NCI-H1105 treated with DMSO at 0.1 percent for 48 hours (cell line): ENCODE measurements around the gene DGAT2.
"Not testable (repeated sequence)": the region's sequence is repeated elsewhere in the genome, so short reads cannot be mapped to it uniquely, and the experiment has no call there.

Source experiments
- DNase-seq: peaks from one replicate; lab custom pipeline; 2025; lab: John Stamatoyannopoulos, UW

DGAT2 gene

DNA sequence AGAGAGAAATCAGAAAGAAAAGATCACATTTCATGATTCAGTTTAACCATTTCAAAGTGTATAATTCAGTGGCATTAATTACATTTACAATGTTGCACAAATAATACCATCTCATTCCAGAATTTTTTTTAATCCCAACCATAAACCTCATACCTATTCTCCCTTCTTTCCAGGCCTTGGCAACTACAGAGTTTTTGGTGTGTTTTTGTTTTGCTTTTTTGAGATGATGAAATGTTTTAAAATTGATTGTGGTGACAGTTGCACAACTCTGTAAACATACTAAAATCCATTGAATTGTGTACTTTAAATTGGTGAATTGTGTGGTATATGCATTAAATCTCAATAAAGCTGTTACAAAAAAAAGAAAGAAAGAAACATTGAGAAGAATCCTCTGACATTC is 13.6 kb upstream of the DGAT2 start:
- DNase-seq = not testable (repeated sequence)

DNA sequence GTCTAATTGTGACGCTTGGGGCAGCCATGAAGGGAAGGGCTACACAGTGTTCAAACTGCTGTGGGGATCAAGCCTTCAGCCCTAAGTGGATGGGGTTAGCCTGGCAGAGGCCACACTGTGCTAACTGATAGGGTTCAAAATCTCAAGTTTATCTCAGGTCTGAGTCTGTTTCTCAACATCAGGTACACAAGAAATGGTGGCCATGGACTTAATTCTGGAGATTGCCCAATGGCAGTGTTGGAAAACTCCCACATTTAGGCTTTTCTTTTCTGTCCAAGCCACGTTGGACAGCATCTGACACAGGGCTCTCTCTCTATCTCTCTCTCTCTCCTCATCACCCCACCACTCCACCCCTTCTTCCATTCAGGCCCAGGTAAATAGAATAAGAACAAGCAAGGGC is 10.9 kb upstream of the DGAT2 start:
- DNase-seq = no peak

DNA sequence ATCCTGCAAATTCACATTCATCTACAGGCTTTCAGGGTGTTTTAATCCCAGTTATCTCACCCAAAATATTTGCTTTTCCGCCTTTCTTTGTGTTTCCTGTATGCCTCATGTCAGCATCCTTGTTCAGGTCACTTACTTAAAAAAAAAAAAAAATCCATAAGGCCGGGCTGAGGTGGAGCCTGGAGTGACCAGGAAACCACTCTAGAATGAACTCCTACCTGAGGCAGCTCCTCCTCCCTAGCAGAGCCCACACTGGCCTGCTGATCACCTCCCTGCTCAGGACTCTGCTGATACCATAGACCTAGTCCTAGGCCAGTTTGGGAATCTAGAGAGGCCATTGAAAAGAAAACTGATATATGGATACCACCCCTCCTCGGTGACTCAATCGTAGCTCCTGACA is 8.7 kb upstream of the DGAT2 start:
- no peak for DNase-seq

DNA sequence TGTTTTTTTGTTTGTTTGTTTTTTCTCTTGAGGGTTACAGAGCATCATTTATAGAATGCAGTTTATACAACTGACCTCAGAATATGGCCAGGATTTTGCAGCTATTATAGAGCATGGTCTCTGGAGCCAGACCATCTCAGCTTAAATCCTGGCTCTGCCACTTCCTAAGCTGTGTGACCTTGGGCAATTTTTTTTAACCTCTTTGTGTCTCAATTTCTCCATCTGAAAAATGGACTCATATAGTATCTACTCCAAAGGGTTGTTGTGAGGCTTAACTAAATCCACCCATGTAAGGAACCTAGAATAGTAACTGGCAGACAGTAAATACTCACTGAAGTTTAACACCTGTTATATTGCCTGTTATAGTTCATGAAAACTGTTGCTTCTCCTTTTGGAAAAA is 8.3 kb upstream of the DGAT2 start:
- no peak for DNase-seq

DNA sequence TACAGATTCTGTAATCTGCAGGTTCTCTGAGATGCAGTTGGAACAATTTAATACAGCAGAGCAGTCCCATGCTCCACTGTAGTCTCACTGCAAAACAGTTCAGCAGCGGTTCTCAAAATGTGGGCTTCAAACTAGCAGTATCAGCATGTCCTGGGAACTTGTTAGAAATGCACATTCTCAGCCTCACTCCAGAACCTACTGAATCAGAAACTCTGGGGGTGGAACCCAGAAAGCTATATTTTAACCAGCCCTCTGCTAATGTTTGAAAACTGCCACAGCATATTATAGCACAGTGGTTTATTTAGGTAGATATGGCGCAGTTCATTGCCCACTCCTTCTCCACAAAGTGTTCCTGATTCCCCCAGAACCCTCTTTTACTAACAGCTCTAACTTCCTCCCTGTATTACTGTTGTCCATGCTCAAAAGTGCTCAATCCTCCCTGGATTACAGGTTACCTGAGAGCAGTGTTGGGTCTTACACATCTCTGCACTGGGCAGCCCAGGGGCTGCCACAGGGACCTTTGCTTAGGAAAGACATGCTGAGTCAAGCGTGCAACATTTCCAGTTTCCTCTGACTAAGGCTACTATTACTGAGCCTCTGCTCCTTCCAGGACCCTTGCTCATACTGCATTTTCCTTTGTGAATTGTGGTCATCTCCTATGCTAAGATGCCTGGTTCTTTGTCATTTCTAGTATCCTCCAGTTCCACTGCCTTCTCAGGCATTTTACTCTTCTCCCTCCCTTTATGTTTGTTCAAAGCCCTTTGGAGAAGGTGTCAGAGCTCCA is 7.7 kb upstream of the DGAT2 start:
- no peak for DNase-seq

DNA sequence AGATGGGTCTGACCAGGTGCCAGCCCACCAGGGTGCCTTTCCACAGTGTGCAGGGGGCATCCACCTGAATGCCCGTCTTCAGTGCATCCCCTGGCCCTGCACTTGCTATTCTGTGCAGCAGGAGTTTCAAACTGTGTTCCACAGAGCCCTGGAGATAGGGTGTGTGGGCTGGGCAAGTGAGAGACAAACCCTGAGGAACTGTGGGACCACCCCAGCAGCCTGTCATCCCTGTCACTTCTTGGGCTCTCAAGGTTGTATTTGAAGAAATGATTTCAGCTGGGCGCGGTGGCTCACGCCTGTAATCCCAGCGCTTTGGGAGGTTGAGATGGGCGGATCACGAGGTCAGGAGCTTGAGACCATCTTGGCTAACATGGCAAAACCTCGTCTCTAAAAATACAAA is 6.4 kb upstream of the DGAT2 start:
- no peak for DNase-seq

DNA sequence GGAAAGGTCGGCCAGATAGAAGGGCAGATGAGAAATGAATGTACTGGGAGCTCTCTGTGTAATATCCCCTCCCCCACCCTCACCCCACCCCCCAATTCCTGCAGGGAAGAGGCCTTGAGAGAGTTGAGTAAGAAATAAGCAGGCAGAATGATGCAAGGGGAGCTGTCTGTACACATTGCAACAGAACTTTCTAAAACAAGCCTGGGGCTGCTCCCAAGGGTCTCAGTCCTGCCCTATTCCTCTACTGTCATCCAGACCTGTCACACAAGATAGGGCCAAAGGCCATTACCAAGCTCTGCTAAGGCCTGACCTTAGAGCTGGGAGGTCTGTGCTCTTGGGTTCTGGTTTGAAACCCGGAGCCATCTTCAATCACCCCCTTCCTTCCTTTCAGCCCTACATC is 5.7 kb upstream of the DGAT2 start:
- no peak for DNase-seq

DNA sequence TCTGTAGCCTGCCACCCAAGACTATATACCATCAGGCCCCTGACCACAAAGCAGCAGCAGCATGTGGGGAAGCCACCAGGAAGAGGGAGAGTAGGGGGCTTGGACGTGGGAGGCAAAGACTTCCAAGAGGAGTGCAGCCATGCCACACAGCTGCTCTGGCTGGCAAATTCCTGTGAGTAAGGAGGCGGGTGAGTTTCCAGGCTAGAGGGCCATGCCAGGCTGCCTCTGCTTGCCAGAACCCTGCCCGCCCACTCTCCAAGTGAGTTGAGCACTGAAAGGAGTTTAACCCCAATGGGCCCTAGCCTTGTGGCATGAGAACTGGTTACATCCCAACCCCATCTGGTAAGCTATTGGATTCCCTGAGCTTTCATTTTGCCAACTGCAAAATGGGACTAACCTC is 4.7 kb upstream of the DGAT2 start:
- no peak for DNase-seq

DNA sequence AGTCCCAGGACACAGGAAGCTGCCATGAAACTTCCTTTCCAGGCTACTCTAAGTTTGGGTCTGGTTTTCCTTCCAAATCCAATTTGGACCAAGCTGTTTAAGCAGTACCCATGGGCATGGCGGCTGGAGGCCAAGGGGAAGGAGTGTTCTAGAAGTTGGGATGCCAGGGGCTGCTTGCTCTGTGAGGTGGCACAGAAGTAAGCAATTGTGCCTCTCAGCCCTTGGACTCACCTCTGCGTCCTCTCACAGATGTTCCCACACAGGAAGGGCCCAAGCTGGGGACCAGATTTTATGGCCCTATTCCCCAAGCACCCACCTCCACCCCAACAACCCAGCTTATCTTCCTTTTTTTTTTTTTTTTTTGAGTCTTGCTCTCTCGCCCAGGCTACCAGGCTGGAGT is 3.5 kb upstream of the DGAT2 start:
- no peak for DNase-seq

DNA sequence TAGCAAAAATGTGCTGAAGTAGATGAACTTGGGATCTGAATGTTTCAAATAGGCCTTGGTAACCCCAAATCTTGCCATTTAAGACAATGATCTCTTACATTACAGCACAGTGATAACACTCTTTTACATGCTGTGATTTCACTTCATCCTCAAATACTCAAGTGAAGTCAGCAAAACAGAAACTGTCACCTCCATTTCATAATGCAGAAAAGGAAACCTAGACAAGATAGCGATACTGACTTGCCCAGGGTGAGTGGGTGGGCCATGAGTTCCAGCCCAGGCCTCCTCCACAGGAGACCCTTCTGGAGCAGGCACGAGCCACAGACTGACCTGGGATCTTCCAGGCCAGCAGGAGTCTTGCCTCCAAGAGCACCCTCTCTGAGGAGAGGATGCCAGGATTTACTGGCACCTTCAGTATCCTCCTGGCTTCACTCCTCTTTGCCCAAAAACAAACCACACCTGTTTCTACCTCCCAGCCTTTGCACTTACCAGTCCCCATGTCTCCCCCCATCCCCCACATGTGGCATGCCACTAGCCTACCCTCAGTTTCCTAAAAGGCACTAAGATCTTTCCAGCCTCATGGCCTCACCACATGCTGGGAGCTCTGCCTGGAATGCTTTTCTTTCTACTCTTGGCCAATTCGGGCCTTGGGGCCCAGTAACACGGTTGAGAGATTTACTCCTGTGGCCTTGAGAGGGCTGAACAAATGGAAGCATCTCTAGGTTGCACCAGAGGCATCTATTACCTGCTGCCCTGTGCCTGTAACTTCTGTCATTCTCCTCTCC is 1.9 kb upstream of the DGAT2 start:
- no peak for DNase-seq

DNA sequence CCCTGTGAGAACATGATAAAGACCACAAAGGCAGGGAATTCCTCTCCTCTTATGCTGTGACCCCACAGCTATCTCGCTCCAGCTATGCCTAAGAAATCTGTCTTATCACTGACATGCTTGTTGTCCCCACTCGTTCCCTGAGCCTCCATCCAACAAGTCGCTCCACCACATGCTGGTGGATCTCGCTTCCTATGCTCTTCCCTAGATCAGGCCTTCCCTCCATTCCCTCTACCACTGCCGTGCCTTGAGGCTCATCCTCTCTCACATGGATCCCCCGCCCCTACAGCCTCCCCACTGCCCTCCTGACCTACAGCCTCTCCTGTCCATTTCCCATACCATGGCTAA is 1.4 kb upstream of the DGAT2 start:
- DNase-seq = no peak

DNA sequence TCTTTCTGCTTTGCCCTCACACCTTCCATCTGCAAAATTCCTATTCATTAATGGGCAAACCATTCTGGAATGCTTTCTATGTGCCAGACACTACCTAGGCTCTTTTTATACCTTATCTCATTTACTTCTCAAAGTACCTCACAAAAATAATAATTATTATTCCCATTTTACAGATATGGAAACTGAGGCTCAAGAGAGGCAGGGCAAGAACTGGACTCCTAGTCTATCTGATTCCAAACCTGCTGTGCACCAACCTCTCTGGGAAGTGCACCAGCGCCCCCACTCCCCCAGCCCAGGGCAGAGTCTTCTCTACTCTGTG is 826 bp upstream of the DGAT2 start:
- DNase-seq = no peak

DNA sequence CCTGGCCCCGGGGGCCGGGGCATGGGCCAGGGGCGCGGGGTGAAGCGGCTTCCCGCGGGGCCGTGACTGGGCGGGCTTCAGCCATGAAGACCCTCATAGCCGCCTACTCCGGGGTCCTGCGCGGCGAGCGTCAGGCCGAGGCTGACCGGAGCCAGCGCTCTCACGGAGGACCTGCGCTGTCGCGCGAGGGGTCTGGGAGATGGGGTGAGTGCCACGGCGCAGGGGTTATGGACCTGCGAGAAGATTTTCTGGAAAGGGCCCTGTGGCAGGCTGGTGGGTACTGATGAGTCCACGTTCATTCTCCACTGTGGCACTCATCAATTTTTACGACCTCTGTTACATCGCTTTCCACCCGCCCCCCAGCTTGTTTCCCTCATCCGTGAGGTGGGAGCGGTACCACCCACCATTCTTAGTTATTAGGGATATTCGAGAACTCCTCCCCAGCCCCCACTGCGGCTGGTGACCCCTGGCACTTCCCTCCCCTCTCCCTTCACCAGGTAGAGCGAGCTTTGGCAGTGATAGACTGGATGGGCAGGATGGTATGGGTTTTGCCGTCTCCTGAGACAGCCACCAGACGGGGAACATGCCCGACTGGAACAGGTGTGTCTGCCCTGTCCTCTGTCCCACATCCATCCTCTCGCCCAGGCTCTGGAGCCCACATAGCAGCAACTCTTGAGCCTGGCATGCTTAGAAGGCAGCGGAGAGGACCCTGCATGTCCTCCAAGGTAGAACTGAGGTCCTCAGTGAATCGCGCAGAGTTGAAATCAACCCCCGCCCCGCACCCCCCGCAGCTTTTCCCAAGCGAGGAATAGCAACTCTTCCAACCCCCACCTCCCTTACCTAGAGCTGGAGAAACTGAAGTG is 562 bp downstream of the DGAT2 start:
- peak; percentile 11 for DNase-seq

DNA sequence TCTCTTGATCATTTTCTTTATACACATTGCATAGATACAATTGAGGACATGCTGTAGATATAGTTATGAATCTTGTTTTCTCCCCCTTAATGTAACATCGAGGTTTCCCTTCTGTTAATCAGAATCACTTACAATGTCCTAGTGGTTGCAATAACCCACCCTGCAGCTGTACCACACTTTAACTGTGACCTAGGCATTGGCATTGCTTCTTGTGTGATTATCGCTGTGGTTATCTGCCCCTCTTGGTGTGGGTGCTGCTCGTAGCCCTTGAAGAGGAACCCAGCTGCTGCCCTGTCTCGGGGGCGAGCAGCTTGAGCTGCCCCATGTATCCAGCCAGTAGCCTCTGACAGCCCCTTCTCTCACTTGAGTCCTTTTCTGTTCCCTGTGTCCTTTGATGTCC is 1.5 kb downstream of the DGAT2 start:
- no peak for DNase-seq

DNA sequence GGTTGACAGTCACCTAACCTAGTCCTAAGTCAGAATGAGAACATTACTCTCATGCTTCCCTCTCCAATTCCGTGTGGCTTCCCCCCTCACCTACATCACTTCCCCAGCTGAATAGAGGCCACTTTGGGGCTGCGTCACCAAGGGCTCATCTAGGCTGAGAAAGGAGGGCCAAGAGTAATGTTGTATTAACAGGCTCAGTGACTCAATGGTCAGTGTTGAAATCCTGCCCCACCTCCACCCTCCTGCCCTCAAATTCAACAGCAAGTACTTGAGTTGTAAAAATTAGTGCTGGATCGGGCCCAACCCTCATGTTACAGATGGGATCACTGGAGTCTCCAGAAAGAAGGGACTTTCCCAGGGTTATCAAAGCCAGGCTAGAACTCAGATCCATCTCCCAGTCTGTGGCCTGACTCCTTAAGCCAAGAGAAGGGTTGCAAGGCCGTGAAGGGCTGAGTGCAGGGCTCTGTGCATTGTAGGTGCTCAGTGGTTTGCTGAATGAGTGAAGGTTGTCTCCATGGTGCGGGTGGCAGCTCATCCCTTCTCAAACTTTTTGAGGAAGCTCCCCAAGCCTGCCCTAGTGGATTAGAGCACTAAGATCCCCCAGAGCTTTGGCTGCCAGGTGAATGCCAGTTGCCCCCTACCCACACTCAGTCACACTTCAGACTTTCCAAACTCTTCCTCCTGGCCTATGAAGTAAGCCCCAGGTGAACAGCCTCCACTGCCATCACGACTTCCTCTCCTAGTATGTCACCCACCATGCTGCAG is 3.2 kb downstream of the DGAT2 start:
- DNase-seq = no peak

DNA sequence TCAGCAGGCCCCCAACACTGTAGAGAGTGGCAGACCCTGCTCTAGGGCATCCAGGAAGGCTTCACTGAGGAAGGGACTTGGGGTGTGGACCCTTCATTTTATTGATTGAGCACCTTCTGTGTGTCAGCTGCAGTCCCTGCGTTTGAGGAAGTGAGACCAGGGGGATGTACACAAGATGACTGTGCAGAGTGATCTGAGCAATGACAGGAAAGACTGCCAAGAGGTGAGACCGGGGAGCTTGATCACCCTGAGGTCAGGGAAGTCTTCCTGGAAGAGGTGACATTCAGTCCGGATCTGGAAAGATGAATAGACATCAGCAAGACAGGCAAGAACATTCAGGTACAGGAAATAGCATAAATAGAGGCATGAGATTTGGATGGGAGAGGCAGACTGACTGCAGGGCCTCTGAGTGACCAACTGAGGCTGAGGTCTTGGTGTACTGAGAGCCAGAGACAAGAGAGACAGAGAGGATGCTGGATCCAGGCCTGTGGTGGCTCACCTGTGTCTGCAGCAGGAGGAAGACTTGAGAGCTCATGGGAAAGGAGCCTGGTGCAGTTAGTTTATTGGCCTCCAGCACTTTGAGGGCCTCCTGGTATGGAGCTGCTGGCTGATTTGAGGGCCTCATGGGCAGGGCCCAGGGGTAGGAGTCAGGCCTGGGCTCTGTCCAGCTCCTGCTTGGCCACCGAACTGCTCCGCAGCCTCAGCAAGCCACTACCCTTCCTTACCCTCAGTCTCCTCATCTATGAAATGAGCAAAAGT is 5.2 kb downstream of the DGAT2 start:
- no peak for DNase-seq

DNA sequence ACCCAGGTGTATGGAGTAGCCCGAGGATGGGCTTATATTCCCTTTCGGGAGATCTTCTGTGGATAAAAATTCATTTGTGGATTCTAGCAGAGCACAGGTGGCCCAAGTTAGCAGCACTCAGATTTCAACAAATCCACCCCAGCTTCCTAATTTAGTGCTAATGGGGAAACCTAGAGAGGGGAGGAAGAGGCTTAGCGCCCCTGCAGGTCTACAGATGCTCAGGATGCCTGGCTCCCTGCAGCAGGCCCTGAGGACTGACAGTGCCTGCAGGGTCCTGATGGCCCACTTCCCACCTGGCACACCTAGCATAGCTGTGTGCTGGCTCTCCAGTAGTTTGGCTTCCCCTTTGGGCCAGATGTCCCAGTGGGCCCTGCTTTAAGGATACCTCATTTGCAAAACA is 6.5 kb downstream of the DGAT2 start:
- no peak for DNase-seq

DNA sequence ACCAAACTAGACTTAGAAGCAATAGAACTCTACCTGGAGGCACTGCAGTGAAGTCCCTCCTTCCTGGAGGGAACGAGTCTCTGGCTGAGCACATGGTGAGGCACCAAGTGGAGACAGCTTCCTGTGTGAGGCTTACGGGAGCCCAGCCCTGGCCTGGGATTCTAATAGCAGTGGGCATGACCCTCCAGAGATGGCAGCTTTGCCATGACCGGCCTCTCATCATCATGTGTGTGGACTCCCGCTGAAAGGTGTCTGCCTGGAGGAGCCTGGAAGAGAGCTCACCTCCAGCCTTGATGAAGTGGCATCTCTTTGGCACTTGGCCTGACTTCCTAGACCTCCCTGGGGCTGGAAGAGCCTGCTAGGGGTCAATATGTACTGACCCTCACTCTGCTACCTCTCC is 8.0 kb downstream of the DGAT2 start:
- no peak for DNase-seq

DNA sequence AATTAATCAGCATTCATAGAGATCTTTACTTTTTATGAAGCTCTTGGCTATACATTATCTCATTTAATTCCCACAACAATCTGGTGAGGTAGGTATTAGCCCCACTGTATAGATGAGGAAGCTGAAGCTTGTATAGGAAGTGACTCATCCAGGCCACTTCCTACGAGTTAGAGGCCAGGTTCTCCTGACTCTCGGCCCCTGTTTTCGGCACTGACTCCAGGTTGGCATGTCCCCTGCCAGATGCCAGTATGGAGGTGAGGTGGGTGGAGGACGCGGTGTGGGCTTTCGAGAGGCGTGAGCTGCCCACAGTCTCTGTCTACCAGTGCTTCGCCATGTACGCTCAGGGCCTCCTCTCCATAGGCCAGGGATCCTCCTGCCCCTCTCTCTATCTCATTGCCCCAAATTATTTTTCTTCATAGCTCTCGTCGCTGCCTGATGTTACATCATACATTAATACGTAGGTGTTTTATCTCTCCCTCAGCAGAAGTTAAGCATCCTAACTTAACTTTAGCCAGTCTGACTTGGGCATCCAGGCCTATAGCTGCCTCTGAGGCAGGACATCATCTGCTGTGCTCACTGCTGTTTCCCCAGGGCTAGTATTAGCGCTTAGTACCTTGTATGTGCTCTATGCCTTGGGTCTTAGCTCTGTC is 9.0 kb downstream of the DGAT2 start:
- DNase-seq = no peak

DNA sequence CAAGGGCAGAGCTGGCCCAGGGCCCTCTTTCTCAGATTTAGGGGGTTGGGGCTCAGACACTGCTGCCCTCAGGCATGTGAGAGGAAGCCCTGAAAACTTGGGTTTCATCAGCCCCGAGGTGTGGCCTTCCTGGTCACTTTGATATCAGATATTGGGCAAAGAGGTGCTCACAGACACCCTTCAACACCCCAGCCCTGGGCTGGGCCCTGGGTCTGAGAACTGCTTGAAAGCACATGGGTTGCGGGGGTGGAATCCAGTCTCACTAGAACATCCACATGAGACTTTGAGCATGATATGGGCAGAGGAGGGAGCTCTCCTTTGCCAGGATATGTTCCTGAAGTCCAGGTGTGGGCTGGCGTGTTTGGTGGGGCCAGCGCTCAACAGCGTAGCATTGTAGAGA is 10.4 kb downstream of the DGAT2 start:
- no peak for DNase-seq

DNA sequence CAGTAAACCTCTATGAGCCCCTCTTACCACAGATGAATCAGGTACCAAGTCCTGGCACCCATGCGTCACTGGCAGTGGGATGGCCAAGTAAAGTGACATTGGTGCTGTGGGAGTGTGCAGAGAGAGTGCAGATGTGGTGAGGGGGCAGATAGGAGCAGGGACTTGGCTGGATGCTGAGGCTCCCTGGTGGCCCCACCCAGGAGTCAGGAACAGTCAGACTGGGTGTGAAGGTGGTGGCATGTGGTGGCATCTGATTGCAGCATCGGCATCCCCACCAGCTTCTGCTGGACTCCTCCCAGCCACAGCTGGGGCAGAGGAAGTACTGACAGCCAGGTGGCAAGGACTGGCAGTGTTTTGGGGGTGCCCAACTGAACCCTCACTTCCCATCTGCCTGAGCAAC is 11.4 kb downstream of the DGAT2 start:
- DNase-seq = no peak
